OCI-LY1 (cell line): ENCODE data around the gene C2orf49.

ENCODE experiments used
- EZH2 ChIP-seq: fragments of 200-600 bp; sonication (generic), shearing (Covaris generic); IDR thresholded peaks from 2 replicates; pipeline ENCODE4 v1.8.0; 2017; ENCODE audit warnings: borderline replicate concordance, mixed run types, mild to moderate bottlenecking, antibody characterized with exemption, low read length, moderate library complexity, mixed read lengths
- TF ChIP-seq, protein P1 (sequence below): fragments of 200-600 bp; sonication (generic), shearing (Covaris generic); IDR thresholded peaks from 2 replicates; pipeline ENCODE4 v1.5.1; 2017; ENCODE audit warnings: mild to moderate bottlenecking, antibody characterized with exemption, low read length, moderate library complexity, mixed read lengths

DNA sequence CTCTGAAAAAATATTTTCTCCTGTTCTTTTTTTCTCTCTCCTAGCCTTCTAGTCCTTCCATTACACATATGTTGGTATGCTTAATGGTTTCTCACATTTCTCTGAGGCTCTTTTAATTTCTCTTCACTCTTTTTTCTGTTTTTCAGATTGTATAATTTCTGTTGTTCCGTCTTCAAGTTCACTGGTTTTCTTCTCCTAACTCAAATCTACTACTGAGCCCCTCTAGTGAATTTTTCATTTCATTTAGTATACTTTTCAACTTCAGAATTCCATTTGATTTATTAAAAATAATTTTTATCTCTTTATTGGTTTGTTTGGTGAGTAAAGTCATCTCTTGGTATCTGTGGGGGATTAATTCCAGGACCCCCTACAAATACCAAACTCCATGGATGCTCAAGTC is 19.8 kb downstream of the C2orf49 start:
- TF ChIP-seq, protein P1, sequence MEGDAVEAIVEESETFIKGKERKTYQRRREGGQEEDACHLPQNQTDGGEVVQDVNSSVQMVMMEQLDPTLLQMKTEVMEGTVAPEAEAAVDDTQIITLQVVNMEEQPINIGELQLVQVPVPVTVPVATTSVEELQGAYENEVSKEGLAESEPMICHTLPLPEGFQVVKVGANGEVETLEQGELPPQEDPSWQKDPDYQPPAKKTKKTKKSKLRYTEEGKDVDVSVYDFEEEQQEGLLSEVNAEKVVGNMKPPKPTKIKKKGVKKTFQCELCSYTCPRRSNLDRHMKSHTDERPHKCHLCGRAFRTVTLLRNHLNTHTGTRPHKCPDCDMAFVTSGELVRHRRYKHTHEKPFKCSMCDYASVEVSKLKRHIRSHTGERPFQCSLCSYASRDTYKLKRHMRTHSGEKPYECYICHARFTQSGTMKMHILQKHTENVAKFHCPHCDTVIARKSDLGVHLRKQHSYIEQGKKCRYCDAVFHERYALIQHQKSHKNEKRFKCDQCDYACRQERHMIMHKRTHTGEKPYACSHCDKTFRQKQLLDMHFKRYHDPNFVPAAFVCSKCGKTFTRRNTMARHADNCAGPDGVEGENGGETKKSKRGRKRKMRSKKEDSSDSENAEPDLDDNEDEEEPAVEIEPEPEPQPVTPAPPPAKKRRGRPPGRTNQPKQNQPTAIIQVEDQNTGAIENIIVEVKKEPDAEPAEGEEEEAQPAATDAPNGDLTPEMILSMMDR = no peak
- no peak for TF ChIP-seq EZH2
